Activated B cell treated with CpG ODN at 0.5 μM for 24 hours (primary cell): ENCODE measurements around the gene CTNND2. TPM values are rescaled to one million over a fixed set of nuclear protein-coding genes. Genes with fewer than 3 reads are reported as not detected.

Experiments used
- ATAC-seq: fragments of 200-7000 bp; cut with Tn5 transposase; one replicate; pipeline ENCODE4 v1.10.0; 2021; ENCODE audit warnings: low read depth, mild to moderate bottlenecking, moderate library complexity
- CTCF ChIA-PET: fragments of 350-600 bp; sonication (Branson Sonifier 250); formaldehyde crosslinking; loops from one replicate; lab custom pipeline; 2021; ENCODE audit warnings: antibody characterized with exemption; lab: Charles Lee
- POLR2A ChIA-PET: fragments of 350-600 bp; sonication (Branson Sonifier 250); formaldehyde crosslinking; loops from one replicate; lab custom pipeline; 2021; ENCODE audit warnings: antibody characterized with exemption; lab: Charles Lee
- DNase-seq: peaks from one replicate; pipeline ENCODE4 v3.0.0; 2022
- H3K27ac Mint-ChIP-seq: one replicate; pipeline ENCODE4 v1.8.0; 2020; ENCODE audit warnings: mixed read lengths
- H3K27me3 Mint-ChIP-seq: one replicate; pipeline ENCODE4 v1.8.0; 2021; ENCODE audit warnings: mixed read lengths
- H3K36me3 Mint-ChIP-seq: one replicate; pipeline ENCODE4 v1.8.0; 2021; ENCODE audit warnings: low read depth, mixed read lengths
- H3K4me1 Mint-ChIP-seq: one replicate; pipeline ENCODE4 v1.8.0; 2021; ENCODE audit warnings: mixed read lengths
- H3K4me3 Mint-ChIP-seq: one replicate; pipeline ENCODE4 v1.8.0; 2020; ENCODE audit warnings: mild to moderate bottlenecking, mixed read lengths
- H3K9me3 Mint-ChIP-seq: one replicate; pipeline ENCODE4 v1.8.0; 2020; ENCODE audit warnings: mixed read lengths
- intact Hi-C: fragments of 100-400 bp; cut with micrococcal nuclease; formaldehyde crosslinking; loops from one replicate; pipeline ENCODE4 v1.15.1; 2024
- total RNA-seq: library from RNA; stranded (reverse); gene quantifications from 2 replicates; pipeline ENCODE4 v1.2.3, GENCODE V29; 2022
- TF ChIP-seq, protein P1 (sequence below): fragments of 200-600 bp; IDR thresholded peaks from one replicate; pipeline ENCODE4 v1.8.0; 2022; ENCODE audit warnings: antibody characterized with exemption, mild to moderate bottlenecking

The CTNND2 gene
- total RNA-seq, 1 donor from 2014 or later, result not detected

DNA sequence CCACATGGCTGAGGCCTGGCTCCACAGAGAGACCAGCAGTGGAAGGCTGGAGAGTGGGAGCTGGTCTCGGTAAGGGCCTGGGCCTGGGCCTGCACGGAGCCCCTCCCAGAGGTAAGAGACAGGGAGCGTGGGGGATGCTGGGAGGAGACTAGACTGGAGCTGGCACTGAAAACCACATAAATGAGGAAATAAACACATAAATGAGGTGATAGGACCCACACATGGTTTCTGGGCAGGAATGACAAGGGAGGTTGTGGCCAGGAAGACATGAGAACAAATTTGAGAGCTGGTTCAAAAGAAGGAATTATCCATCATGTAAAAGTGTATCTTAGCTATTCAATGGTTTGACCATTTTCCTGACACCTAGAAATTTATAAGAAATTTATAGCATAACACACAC, 691.5 kb downstream of the CTNND2 start:
- H3K4me1 Mint-ChIP-seq, result no peaks in the 10 kb centered on the region
- no peak overlapping the region for H3K27ac Mint-ChIP-seq
- TF ChIP-seq, protein P1, sequence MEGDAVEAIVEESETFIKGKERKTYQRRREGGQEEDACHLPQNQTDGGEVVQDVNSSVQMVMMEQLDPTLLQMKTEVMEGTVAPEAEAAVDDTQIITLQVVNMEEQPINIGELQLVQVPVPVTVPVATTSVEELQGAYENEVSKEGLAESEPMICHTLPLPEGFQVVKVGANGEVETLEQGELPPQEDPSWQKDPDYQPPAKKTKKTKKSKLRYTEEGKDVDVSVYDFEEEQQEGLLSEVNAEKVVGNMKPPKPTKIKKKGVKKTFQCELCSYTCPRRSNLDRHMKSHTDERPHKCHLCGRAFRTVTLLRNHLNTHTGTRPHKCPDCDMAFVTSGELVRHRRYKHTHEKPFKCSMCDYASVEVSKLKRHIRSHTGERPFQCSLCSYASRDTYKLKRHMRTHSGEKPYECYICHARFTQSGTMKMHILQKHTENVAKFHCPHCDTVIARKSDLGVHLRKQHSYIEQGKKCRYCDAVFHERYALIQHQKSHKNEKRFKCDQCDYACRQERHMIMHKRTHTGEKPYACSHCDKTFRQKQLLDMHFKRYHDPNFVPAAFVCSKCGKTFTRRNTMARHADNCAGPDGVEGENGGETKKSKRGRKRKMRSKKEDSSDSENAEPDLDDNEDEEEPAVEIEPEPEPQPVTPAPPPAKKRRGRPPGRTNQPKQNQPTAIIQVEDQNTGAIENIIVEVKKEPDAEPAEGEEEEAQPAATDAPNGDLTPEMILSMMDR, result no peak
- no peaks in the 10 kb centered on the region for H3K36me3 Mint-ChIP-seq
- ChIA-PET CTCF (no interaction called here), POLR2A (no interaction called here)
- no peak overlapping the region for H3K4me3 Mint-ChIP-seq
- intact Hi-C loops, result no loop called here
- H3K9me3 Mint-ChIP-seq, result no peaks in the 10 kb centered on the region
- peaks cover 5% of the 10 kb centered on the region for H3K27me3 Mint-ChIP-seq
- DNase-seq (no peak), ATAC-seq (no peak)

DNA sequence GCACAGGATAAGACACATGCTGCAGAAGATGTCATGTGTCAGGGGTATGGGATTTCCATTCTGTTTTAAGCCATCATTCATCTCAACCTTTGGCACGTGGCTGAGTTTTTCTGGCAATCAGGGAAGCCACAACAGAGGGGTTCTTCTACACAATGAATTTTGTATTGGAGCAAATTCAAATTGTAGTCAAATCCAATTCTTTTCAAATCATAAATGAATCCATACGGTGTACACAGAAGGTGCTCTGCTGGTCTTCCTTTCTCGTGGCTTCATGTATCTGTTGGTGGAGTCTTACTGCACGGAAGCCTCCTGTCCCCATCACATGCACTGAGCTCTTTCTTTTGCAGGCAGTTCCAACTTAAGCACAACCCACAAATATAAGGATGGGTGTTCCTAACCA, 706.5 kb downstream of the CTNND2 start:
- CTCF ChIA-PET, result no interaction called here
- POLR2A ChIA-PET, result no interaction called here
- H3K4me1 Mint-ChIP-seq, result no peaks in the 10 kb centered on the region
- no peak overlapping the region for H3K27ac Mint-ChIP-seq
- H3K9me3 Mint-ChIP-seq, result no peaks in the 10 kb centered on the region
- H3K36me3 Mint-ChIP-seq, result no peaks in the 10 kb centered on the region
- H3K4me3 Mint-ChIP-seq, result no peak overlapping the region
- TF ChIP-seq, protein P1, result no peak
- ATAC-seq, result no peak
- DNase-seq, result no peak
- intact Hi-C loops, result no loop called here
- H3K27me3 Mint-ChIP-seq, result no peaks in the 10 kb centered on the region

DNA sequence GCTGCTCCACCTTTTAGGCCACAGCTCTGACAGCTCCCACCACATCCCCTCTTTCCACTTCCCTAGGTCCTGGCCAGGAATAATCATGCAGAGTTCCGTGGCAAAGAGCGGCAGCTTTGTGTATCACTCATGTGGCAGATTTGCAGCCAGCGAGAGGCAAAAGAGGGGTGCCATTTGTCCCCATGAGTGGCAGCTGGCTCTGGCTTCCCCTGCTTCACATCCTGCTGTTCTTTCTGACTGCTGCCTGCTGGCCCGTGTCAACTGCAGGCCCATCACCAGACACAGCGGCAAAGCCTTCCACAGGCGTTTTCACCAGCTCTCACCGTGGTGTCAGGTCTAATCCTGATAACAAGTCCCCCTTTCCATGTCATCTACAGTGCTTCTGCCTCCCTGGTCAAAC, 712.6 kb downstream of the CTNND2 start:
- no peaks in the 10 kb centered on the region for H3K36me3 Mint-ChIP-seq
- intact Hi-C loops, result no loop called here
- no peaks in the 10 kb centered on the region for H3K27me3 Mint-ChIP-seq
- POLR2A ChIA-PET, result no interaction called here
- ATAC-seq, result no peak
- H3K4me3 Mint-ChIP-seq, result no peak overlapping the region
- H3K27ac Mint-ChIP-seq, result no peak overlapping the region
- DNase-seq, result no peak
- CTCF ChIA-PET, result no interaction called here
- no peaks in the 10 kb centered on the region for H3K9me3 Mint-ChIP-seq
- no peaks in the 10 kb centered on the region for H3K4me1 Mint-ChIP-seq
- TF ChIP-seq, protein P1, result no peak

DNA sequence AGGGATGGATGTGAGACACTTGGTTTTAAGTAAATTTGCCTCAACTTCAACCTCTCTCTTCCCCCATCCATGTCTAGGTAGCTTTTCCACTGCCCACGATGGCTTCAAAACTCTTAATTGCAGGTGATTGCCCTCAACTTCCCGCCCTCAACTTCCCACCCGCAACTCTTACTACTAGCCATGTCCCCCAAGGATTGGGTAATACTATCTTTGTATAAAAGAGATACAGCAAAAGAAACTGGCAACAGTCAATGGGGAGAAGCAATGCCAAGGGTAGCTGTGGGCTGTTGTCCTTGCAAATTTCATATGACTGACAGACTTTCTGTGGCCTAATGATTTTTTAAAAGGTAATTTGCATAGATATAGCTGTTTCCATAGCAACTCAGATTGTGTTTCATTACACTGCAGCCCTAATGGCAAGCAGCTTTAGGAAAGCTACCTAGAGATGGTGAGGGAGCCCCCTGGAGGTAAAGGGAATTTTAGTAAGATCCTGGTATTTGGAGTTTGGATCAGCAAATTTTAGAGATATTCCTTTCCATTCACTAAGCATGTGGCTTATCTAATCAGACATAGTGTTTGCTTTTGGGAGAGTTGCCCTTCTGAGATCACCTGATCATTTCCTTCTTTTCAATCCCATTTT, 721.7 kb downstream of the CTNND2 start:
- ATAC-seq (peak; percentile 28), DNase-seq (no peak)
- ChIA-PET POLR2A (interaction anchor here (0.6 kb wide), 1 partner anchor 413 kb away, joined by 3 read pairs; no protein-coding TSS in a partner anchor), CTCF (interaction anchor here (1.1 to 1.2 kb wide), 2 partner anchors 487 to 730 kb away, joined by 4 read pairs; no protein-coding TSS in a partner anchor)
- intact Hi-C loops, result loop anchor here (10.0 kb wide), 1 partner anchor 198 kb away; no protein-coding TSS in a partner anchor
- Mint-ChIP-seq H3K4me1 (peaks cover 8% of the 10 kb centered on the region), H3K27ac (no peak overlapping the region), H3K36me3 (no peaks in the 10 kb centered on the region), H3K9me3 (no peaks in the 10 kb centered on the region), H3K4me3 (no peak overlapping the region), H3K27me3 (no peaks in the 10 kb centered on the region)
- TF ChIP-seq, protein P1, result no peak

DNA sequence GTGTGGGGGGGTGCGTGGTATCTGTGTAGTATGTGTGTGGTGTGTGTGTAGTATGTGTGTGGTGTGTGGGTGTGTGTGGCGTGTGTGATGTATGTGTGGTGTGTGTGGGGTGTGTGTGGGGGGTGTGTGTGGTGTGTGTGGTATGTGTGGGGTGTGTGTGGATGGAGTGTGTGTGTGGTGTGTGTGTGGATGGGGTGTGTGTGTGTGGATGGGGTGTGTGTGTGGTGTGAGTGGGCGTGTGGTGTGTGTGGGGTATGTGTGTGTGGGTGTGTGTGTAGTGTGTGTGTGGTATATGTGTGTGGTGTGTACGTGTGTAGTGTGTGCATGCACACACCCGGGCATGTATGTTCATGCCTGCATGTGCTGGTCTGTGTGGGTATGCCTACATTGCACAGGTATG, 722.3 kb downstream of the CTNND2 start:
- H3K4me1 Mint-ChIP-seq, result peaks cover 8% of the 10 kb centered on the region
- POLR2A ChIA-PET, result no interaction called here
- ATAC-seq (no peak), DNase-seq (no peak)
- H3K9me3 Mint-ChIP-seq, result no peaks in the 10 kb centered on the region
- H3K27me3 Mint-ChIP-seq, result no peaks in the 10 kb centered on the region
- H3K36me3 Mint-ChIP-seq, result no peaks in the 10 kb centered on the region
- H3K4me3 Mint-ChIP-seq, result no peak overlapping the region
- intact Hi-C loops, result loop anchor here (10.0 kb wide), 1 partner anchor 197 kb away; no protein-coding TSS in a partner anchor
- TF ChIP-seq, protein P1, result no peak
- CTCF ChIA-PET, result interaction anchor here (1.1 to 1.2 kb wide), 2 partner anchors 487 to 729 kb away, joined by 4 read pairs; no protein-coding TSS in a partner anchor
- no peak overlapping the region for H3K27ac Mint-ChIP-seq
